Fibroblast of villous mesenchyme (primary cell): ENCODE results near the gene SPINT2. TPM values are rescaled to one million over a fixed set of nuclear protein-coding genes. Genes with fewer than 3 reads are reported as not detected.

Experiments
- DNase-seq: peaks from one replicate; pipeline ENCODE4 v3.0.0-alpha.2; 2010; ENCODE audit warnings: low read depth
- H3K4me3 ChIP-seq: 2 replicates; pipeline ENCODE4 v1.5.1; 2011; ENCODE audit warnings: low read depth, mild to moderate bottlenecking, low read length
- total RNA-seq: library from RNA; depleted of rRNA; stranded (reverse); fragments of >200 nt; gene quantifications from 2 replicates; pipeline ENCODE4 v1.2.3, GENCODE V29; 2012
- TF ChIP-seq, protein P1 (sequence below): IDR thresholded peaks from 2 replicates; pipeline ENCODE4 v1.5.1; 2012; ENCODE audit warnings: low read depth, mild to moderate bottlenecking, low read length; ENCODE audit not compliant: insufficient read depth

Gene SPINT2
- total RNA-seq, 1 donor: 3.5 TPM

DNA sequence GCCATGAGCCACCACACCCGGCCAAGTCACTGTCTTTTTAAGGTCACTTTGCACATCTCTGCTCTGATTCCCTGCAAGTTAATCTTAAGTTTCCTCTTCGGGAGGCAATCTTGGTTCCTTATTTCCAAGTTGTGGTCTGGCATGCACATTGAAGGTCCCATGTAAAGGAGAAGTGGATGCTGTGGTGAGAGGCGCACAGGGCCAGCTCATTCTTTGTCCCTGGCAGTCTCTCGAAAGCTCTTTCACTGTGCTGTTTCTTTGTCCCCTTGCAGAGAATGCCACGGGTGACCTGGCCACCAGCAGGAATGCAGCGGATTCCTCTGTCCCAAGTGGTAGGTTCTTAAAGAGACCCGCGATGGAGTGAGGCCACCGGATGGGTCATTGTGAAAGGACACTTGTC is 23.2 kb downstream of the SPINT2 start:
- TF ChIP-seq, protein P1, sequence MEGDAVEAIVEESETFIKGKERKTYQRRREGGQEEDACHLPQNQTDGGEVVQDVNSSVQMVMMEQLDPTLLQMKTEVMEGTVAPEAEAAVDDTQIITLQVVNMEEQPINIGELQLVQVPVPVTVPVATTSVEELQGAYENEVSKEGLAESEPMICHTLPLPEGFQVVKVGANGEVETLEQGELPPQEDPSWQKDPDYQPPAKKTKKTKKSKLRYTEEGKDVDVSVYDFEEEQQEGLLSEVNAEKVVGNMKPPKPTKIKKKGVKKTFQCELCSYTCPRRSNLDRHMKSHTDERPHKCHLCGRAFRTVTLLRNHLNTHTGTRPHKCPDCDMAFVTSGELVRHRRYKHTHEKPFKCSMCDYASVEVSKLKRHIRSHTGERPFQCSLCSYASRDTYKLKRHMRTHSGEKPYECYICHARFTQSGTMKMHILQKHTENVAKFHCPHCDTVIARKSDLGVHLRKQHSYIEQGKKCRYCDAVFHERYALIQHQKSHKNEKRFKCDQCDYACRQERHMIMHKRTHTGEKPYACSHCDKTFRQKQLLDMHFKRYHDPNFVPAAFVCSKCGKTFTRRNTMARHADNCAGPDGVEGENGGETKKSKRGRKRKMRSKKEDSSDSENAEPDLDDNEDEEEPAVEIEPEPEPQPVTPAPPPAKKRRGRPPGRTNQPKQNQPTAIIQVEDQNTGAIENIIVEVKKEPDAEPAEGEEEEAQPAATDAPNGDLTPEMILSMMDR: no peak
- DNase-seq: no peak
- no peak overlapping the region for H3K4me3 ChIP-seq

DNA sequence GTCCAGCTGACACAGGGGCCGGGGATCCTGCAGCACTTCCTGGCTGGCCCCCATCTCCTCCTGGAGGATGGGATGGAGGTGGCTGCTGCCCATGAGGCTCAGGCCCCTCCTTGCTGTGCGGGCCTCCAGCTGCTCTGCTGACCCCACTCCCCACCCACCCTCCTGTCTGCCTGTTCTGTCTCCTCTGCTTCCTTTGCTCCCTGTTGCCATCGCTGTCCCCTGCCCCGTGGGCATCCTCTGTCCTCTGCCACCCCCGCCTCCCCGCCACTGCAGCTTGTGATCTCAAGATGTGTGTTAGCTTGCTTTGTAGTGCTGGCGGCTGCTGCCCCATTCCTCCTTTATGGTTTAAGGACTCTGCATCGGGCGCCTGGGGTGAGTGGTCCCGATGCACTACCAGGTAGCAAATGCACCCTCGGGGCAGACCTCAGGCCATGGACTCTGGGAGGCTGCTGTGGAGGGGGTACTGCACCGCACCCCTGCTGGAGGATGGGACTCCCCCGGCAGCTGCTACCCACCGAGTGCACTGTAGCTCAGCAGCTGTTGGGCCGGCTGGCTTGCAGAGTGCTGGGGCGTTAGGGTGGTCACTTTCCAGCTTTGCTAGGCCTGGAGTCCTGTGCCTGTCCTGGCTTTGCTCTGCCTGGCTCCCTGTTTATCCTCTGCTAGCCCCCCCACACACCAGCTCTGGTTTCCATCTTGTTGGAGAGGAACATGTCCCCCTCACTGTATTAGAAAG is 23.9 kb downstream of the SPINT2 start:
- TF ChIP-seq, protein P1: no peak
- DNase-seq: no peak
- no peak overlapping the region for H3K4me3 ChIP-seq

DNA sequence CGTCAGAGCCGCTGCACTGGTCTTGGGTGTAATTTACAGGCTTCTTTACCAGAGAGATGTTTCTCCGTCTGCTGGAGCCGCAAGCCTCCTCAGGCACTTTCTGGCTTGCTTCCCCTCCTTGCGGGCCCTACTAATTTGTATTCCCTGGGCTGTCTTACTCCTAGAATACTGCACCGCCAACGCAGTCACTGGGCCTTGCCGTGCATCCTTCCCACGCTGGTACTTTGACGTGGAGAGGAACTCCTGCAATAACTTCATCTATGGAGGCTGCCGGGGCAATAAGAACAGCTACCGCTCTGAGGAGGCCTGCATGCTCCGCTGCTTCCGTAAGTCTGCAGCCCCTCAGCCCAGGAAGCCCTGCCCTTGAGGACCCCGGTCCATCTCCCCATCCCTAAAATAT is 25.6 kb downstream of the SPINT2 start:
- no peak overlapping the region for H3K4me3 ChIP-seq
- DNase-seq: no peak
- TF ChIP-seq, protein P1: no peak

DNA sequence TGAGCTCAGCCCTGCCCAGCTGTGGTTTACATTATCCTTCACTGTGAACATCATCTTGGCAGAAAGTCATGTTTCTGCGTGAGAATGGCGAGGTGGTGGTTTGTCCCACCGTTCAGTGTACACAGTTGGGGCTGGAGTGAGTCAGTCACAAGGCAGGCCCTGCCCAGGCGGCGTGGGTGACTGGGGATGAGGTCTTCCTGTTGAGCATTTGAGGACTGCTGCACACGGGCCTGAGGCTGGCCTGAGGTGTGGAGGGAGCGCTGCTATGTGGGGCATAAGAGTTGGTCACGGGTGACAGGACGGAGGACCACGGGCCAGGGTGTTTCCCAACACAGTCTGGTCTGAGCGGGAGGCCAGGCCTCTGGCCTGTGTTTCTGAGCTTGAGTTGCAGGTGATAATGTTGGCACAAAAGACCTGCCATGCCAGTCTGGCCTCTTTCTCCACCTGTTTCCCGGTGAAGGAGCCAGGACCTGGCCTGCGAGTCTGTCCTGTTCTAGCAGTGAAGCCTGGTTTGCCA is 26.3 kb downstream of the SPINT2 start:
- DNase-seq: peak; percentile 94
- TF ChIP-seq, protein P1: no peak
- no peak overlapping the region for H3K4me3 ChIP-seq

DNA sequence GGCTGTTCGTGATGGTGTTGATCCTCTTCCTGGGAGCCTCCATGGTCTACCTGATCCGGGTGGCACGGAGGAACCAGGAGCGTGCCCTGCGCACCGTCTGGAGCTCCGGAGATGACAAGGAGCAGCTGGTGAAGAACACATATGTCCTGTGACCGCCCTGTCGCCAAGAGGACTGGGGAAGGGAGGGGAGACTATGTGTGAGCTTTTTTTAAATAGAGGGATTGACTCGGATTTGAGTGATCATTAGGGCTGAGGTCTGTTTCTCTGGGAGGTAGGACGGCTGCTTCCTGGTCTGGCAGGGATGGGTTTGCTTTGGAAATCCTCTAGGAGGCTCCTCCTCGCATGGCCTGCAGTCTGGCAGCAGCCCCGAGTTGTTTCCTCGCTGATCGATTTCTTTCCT is 27.5 kb downstream of the SPINT2 start:
- no peak overlapping the region for H3K4me3 ChIP-seq
- TF ChIP-seq, protein P1: peak; percentile 35
- DNase-seq: peak; percentile 49

DNA sequence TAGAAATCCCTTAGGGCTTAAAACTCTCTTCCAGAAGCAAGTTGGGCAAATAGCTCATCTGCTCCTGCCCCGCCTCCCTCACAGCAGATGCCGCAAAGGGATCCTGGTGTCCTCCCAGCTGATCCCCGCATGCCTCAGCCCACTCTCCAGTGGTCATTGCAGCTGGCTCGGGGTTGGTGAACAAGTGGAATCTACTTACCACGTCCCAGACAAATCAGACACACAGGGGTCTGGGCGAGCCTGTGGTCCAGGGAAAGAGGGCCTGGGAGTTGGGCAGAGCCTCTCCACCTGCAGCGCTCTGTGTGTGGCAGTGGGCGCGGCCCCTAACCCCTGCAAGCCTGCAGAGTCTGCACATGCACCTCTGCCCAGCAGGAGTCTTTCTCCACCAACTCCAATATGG is 28.9 kb downstream of the SPINT2 start:
- no peak overlapping the region for H3K4me3 ChIP-seq
- no peak for DNase-seq
- TF ChIP-seq, protein P1: no peak

DNA sequence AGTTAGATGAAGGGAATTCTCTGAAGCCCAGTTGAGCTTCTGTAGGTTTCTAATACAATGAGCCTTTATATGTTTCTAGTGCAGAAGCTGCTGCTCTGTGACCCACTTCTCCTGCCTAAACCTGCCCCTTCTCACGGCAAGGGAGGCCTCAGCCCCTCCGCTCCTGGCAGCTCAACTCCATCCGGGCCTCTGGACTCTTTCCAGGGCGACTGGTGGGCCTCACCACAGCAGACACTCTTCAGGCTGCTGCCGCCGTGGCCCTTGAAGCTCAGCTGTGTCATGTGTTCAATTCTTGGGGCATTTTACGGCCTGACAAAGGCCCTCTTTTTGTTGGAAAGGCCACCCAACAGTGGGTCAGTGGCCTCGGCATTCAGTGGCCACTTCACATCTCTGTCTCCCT is 29.7 kb downstream of the SPINT2 start:
- DNase-seq: no peak
- H3K4me3 ChIP-seq: no peak overlapping the region
- TF ChIP-seq, protein P1: no peak
